ENCODE data around the gene SERPINE3. TPM values are rescaled to one million over a fixed set of nuclear protein-coding genes. Genes with fewer than 3 reads are reported as not detected.

Gene SERPINE3
- total RNA-seq, 5 donors from 2014 or later (not counting 1 experiment from before 2014, with no cell fraction given): not detected

- H3K4me3 ChIP-seq (ENCODE audit: control insufficient read depth in 1 of 2, extremely low read depth in 1 of 2, low read length in 1 of 2): no peak overlapping the region
- peaks cover 13 to 18% (median 16%) of the 10 kb centered on the region in 3 donors for H3K4me1 Mint-ChIP-seq
- DNase-seq: no peak
- H3K36me3 ChIP-seq (ENCODE audit: control insufficient read depth in 2 of 2, extremely low read depth in 1 of 2, insufficient read depth in 1 of 2, low read length in 1 of 2): no peaks in the 10 kb centered on the region
- CTCF ChIA-PET: no interaction called here
- POLR2A ChIA-PET: no interaction called here
- no peaks in the 10 kb centered on the region for H3K9me3 ChIP-seq
- no peak overlapping the region for H3K27ac ChIP-seq (ENCODE audit: low read length)
- H3K9me3 Mint-ChIP-seq: no peaks in the 10 kb centered on the region
- peaks cover 0 to 13% of the 10 kb centered on the region in 2 experiments for H3K27me3 ChIP-seq (replicated peaks in 1 of 2; ENCODE audit: control insufficient read depth in 2 of 2, extremely low read depth in 1 of 2, insufficient read depth in 2 of 2, low read length in 1 of 2)
- WGBS (ENCODE audit: insufficient coverage): 3% methylated on average over 3 of the region's 3 CpGs
- peaks cover 4 to 16% of the 10 kb centered on the region in 2 experiments for H3K4me1 ChIP-seq (ENCODE audit: control insufficient read depth in 1 of 2, extremely low read depth in 1 of 2, insufficient read depth in 2 of 2, low read length in 2 of 2)
- no peaks in the 10 kb centered on the region for H3K36me3 Mint-ChIP-seq
- peaks cover 0 to 1% of the 10 kb centered on the region in 2 donors for H3K27me3 Mint-ChIP-seq
- H3K4me3 Mint-ChIP-seq: no peak overlapping the region
- no peak overlapping the region for H3K27ac Mint-ChIP-seq
- no peak for ATAC-seq (replicated peaks in 1 of 4)
Measured at GRCh38 chr13:51330791-51331190, 8.7 kb upstream of the SERPINE3 start.

- POLR2A ChIA-PET: no interaction called here
Measured at GRCh38 chr13:51331354-51331861, 8.1 kb upstream of the SERPINE3 start.

GRCh38 chr13:51332566-51333361 lies 6.7 kb upstream of the SERPINE3 start:
- H3K9me3 ChIP-seq: no peaks in the 10 kb centered on the region
- ChIA-PET CTCF (no interaction called here), POLR2A (interaction anchor here in 1 of 2 donors (0.6 kb wide), 1 partner anchor 1041 kb away, joined by 3 read pairs; no protein-coding TSS in a partner anchor)
- H3K27me3 ChIP-seq (replicated peaks in 1 of 2; ENCODE audit: control insufficient read depth in 2 of 2, extremely low read depth in 1 of 2, insufficient read depth in 2 of 2, low read length in 1 of 2): peaks cover 0 to 15% of the 10 kb centered on the region in 2 experiments
- H3K27ac Mint-ChIP-seq: no peak overlapping the region
- peaks cover 0 to 1% of the 10 kb centered on the region in 2 donors for H3K27me3 Mint-ChIP-seq
- H3K27ac ChIP-seq (ENCODE audit: low read length): no peak overlapping the region
- ATAC-seq (replicated peaks in 1 of 4) (no peak), DNase-seq (no peak)
- H3K36me3 ChIP-seq (ENCODE audit: control insufficient read depth in 2 of 2, extremely low read depth in 1 of 2, insufficient read depth in 1 of 2, low read length in 1 of 2): no peaks in the 10 kb centered on the region
- no peaks in the 10 kb centered on the region for H3K36me3 Mint-ChIP-seq
- no peak overlapping the region for H3K4me3 ChIP-seq (ENCODE audit: control insufficient read depth in 1 of 2, extremely low read depth in 1 of 2, low read length in 1 of 2)
- peaks cover 4 to 16% of the 10 kb centered on the region in 2 experiments for H3K4me1 ChIP-seq (ENCODE audit: control insufficient read depth in 1 of 2, extremely low read depth in 1 of 2, insufficient read depth in 2 of 2, low read length in 2 of 2)
- no peaks in the 10 kb centered on the region for H3K9me3 Mint-ChIP-seq
- no peak overlapping the region for H3K4me3 Mint-ChIP-seq
- H3K4me1 Mint-ChIP-seq: peaks cover 13 to 18% (median 16%) of the 10 kb centered on the region in 3 donors
- WGBS (ENCODE audit: insufficient coverage): 100% methylated on average over 1 of the region's 2 CpGs

More at GRCh38 chr13:51331354-51331861, 8.1 kb upstream of the SERPINE3 start:
- H3K9me3 Mint-ChIP-seq: no peaks in the 10 kb centered on the region
- Histone ChIP-seq H3K27me3 (replicated peaks in 1 of 2; ENCODE audit: control insufficient read depth in 2 of 2, extremely low read depth in 1 of 2, insufficient read depth in 2 of 2, low read length in 1 of 2) (peaks cover 0 to 13% of the 10 kb centered on the region in 2 experiments), H3K27ac (ENCODE audit: low read length) (no peak overlapping the region), H3K9me3 (no peaks in the 10 kb centered on the region), H3K4me3 (ENCODE audit: control insufficient read depth in 1 of 2, extremely low read depth in 1 of 2, low read length in 1 of 2) (no peak overlapping the region), H3K4me1 (ENCODE audit: control insufficient read depth in 1 of 2, extremely low read depth in 1 of 2, insufficient read depth in 2 of 2, low read length in 2 of 2) (peaks cover 4 to 16% of the 10 kb centered on the region in 2 experiments), H3K36me3 (ENCODE audit: control insufficient read depth in 2 of 2, extremely low read depth in 1 of 2, insufficient read depth in 1 of 2, low read length in 1 of 2) (no peaks in the 10 kb centered on the region)
- DNase-seq (no peak), ATAC-seq (replicated peaks in 1 of 4) (no peak)
- H3K4me1 Mint-ChIP-seq: peaks cover 13 to 18% (median 16%) of the 10 kb centered on the region in 3 donors
- H3K27me3 Mint-ChIP-seq: peaks cover 0 to 1% of the 10 kb centered on the region in 2 donors
- CTCF ChIA-PET: no interaction called here
- WGBS (ENCODE audit: insufficient coverage): 80% methylated on average over 1 of the region's 6 CpGs
- H3K27ac Mint-ChIP-seq: no peak overlapping the region
- no peak overlapping the region for H3K4me3 Mint-ChIP-seq
- H3K36me3 Mint-ChIP-seq: no peaks in the 10 kb centered on the region

- DNase-seq (no peak), ATAC-seq (replicated peaks in 1 of 4) (no peak)
- Mint-ChIP-seq H3K36me3 (no peaks in the 10 kb centered on the region), H3K4me3 (no peak overlapping the region), H3K4me1 (peaks cover 13 to 18% (median 16%) of the 10 kb centered on the region in 3 donors), H3K27ac (no peak overlapping the region), H3K27me3 (peaks cover 0 to 1% of the 10 kb centered on the region in 2 donors), H3K9me3 (no peaks in the 10 kb centered on the region)
- Histone ChIP-seq H3K4me1 (ENCODE audit: control insufficient read depth in 1 of 2, extremely low read depth in 1 of 2, insufficient read depth in 2 of 2, low read length in 2 of 2) (peaks cover 4 to 16% of the 10 kb centered on the region in 2 experiments), H3K36me3 (ENCODE audit: control insufficient read depth in 2 of 2, extremely low read depth in 1 of 2, insufficient read depth in 1 of 2, low read length in 1 of 2) (no peaks in the 10 kb centered on the region), H3K27ac (ENCODE audit: low read length) (no peak overlapping the region), H3K27me3 (replicated peaks in 1 of 2; ENCODE audit: control insufficient read depth in 2 of 2, extremely low read depth in 1 of 2, insufficient read depth in 2 of 2, low read length in 1 of 2) (peaks cover 0 to 13% of the 10 kb centered on the region in 2 experiments), H3K9me3 (no peaks in the 10 kb centered on the region), H3K4me3 (ENCODE audit: control insufficient read depth in 1 of 2, extremely low read depth in 1 of 2, low read length in 1 of 2) (no peak overlapping the region)
- CTCF ChIA-PET: no interaction called here
- POLR2A ChIA-PET: no interaction called here
Measured at GRCh38 chr13:51333421-51333820, 6.1 kb upstream of the SERPINE3 start.

GRCh38 chr13:51333826-51334225 lies 5.7 kb upstream of the SERPINE3 start:
- H3K27me3 ChIP-seq (replicated peaks in 1 of 2; ENCODE audit: control insufficient read depth in 2 of 2, extremely low read depth in 1 of 2, insufficient read depth in 2 of 2, low read length in 1 of 2): peaks cover 0 to 12% of the 10 kb centered on the region in 2 experiments
- no peak overlapping the region for H3K4me3 ChIP-seq (ENCODE audit: control insufficient read depth in 1 of 2, extremely low read depth in 1 of 2, low read length in 1 of 2)
- peaks cover 0 to 1% of the 10 kb centered on the region in 2 donors for H3K27me3 Mint-ChIP-seq
- ChIA-PET POLR2A (no interaction called here), CTCF (no interaction called here)
- peaks cover 4 to 16% of the 10 kb centered on the region in 2 experiments for H3K4me1 ChIP-seq (ENCODE audit: control insufficient read depth in 1 of 2, extremely low read depth in 1 of 2, insufficient read depth in 2 of 2, low read length in 2 of 2)
- no peak overlapping the region for H3K4me3 Mint-ChIP-seq
- H3K36me3 ChIP-seq (ENCODE audit: control insufficient read depth in 2 of 2, extremely low read depth in 1 of 2, insufficient read depth in 1 of 2, low read length in 1 of 2): no peaks in the 10 kb centered on the region
- H3K27ac ChIP-seq (ENCODE audit: low read length): no peak overlapping the region
- H3K9me3 ChIP-seq: no peaks in the 10 kb centered on the region
- peaks cover 13 to 18% (median 16%) of the 10 kb centered on the region in 3 donors for H3K4me1 Mint-ChIP-seq
- DNase-seq (no peak), ATAC-seq (replicated peaks in 1 of 4) (no peak)
- no peaks in the 10 kb centered on the region for H3K36me3 Mint-ChIP-seq
- H3K27ac Mint-ChIP-seq: no peak overlapping the region
- H3K9me3 Mint-ChIP-seq: no peaks in the 10 kb centered on the region

- peaks cover 5 to 8% (median 7%) of the 10 kb centered on the region in 3 donors for H3K4me1 Mint-ChIP-seq
- no peaks in the 10 kb centered on the region for H3K36me3 ChIP-seq (ENCODE audit: control insufficient read depth in 2 of 2, extremely low read depth in 1 of 2, insufficient read depth in 1 of 2, low read length in 1 of 2)
- WGBS (ENCODE audit: insufficient coverage): 88% methylated on average over 5 of the region's 5 CpGs
- no peak for DNase-seq
- no peaks in the 10 kb centered on the region for H3K9me3 ChIP-seq
- ChIA-PET CTCF (no interaction called here), POLR2A (no interaction called here)
- peaks cover 0 to 5% of the 10 kb centered on the region in 2 experiments for H3K27me3 ChIP-seq (replicated peaks in 1 of 2; ENCODE audit: control insufficient read depth in 2 of 2, extremely low read depth in 1 of 2, insufficient read depth in 2 of 2, low read length in 1 of 2)
- no peak overlapping the region for H3K4me3 Mint-ChIP-seq
- no peaks in the 10 kb centered on the region for H3K27me3 Mint-ChIP-seq
- H3K27ac Mint-ChIP-seq: no peak overlapping the region
- no peaks in the 10 kb centered on the region for H3K9me3 Mint-ChIP-seq
- peaks cover 0 to 11% of the 10 kb centered on the region in 2 experiments for H3K4me1 ChIP-seq (ENCODE audit: control insufficient read depth in 1 of 2, extremely low read depth in 1 of 2, insufficient read depth in 2 of 2, low read length in 2 of 2)
- H3K4me3 ChIP-seq (ENCODE audit: control insufficient read depth in 1 of 2, extremely low read depth in 1 of 2, low read length in 1 of 2): no peak overlapping the region
- no peak overlapping the region for H3K27ac ChIP-seq (ENCODE audit: low read length)
- peak in 1 of 4 experiments; percentile 16 for ATAC-seq (replicated peaks in 1 of 4)
- H3K36me3 Mint-ChIP-seq: no peaks in the 10 kb centered on the region
Measured at GRCh38 chr13:51336746-51337145, 2.7 kb upstream of the SERPINE3 start.
